Naive B cell (primary cell): ENCODE measurements around the gene CLSTN2. TPM values are rescaled to one million over a fixed set of nuclear protein-coding genes. Genes with fewer than 3 reads are reported as not detected.

Source experiments
- ATAC-seq, 2 donors: fragments of 150-1000 bp; cut with Tn5 transposase; 2 replicates each; pipeline ENCODE4 v1.10.0; 2021; ENCODE audit warnings: low read depth in 2 of 2, mild to moderate bottlenecking in 2 of 2, moderate library complexity in 2 of 2
- DNase-seq: peaks from one replicate; pipeline ENCODE4 v3.0.0; 2022
- H3K27ac Mint-ChIP-seq, 6 donors: one replicate each; pipeline ENCODE4 v1.8.0; 2020 to 2022; ENCODE audit warnings: mild to moderate bottlenecking in 6 of 6, mixed read lengths in 6 of 6, moderate library complexity in 5 of 6, inconsistent platforms in 2 of 6
- H3K27me3 Mint-ChIP-seq, 3 donors: one replicate each; pipeline ENCODE4 v1.8.0; 2021 to 2022; ENCODE audit warnings: mixed read lengths in 3 of 3, mild to moderate bottlenecking in 1 of 3
- H3K36me3 Mint-ChIP-seq, 2 donors: one replicate each; pipeline ENCODE4 v1.8.0; 2020 to 2022; ENCODE audit warnings: mixed read lengths in 2 of 2, inconsistent platforms in 1 of 2, mild to moderate bottlenecking in 1 of 2
- H3K4me1 Mint-ChIP-seq, 3 donors: one replicate each; pipeline ENCODE4 v1.8.0; 2020 to 2022; ENCODE audit warnings: mixed read lengths in 3 of 3, inconsistent platforms in 1 of 3, mild to moderate bottlenecking in 1 of 3, moderate library complexity in 1 of 3
- H3K4me3 Mint-ChIP-seq, 8 donors: one replicate each; pipeline ENCODE4 v1.8.0; 2020 to 2022; ENCODE audit warnings: mild to moderate bottlenecking in 8 of 8, mixed read lengths in 8 of 8, moderate library complexity in 8 of 8, inconsistent platforms in 2 of 8
- H3K9me3 Mint-ChIP-seq, 7 donors: one replicate each; pipeline ENCODE4 v1.8.0; 2020 to 2022; ENCODE audit warnings: mixed read lengths in 7 of 7, mild to moderate bottlenecking in 5 of 7, inconsistent platforms in 2 of 7, moderate library complexity in 1 of 7
- polyA plus RNA-seq, 6 donors: library from polyadenylated mRNA; unstranded; fragments of 300-500 nt; fragmentation: Illumina TruSeq; gene quantifications; one replicate each; pipeline ENCODE4 v1.2.3, GENCODE V29; 2021; ENCODE audit warnings: low read depth in 6 of 6

Gene CLSTN2
- polyA plus RNA-seq, 6 donors from 2014 or later, result not detected

DNA sequence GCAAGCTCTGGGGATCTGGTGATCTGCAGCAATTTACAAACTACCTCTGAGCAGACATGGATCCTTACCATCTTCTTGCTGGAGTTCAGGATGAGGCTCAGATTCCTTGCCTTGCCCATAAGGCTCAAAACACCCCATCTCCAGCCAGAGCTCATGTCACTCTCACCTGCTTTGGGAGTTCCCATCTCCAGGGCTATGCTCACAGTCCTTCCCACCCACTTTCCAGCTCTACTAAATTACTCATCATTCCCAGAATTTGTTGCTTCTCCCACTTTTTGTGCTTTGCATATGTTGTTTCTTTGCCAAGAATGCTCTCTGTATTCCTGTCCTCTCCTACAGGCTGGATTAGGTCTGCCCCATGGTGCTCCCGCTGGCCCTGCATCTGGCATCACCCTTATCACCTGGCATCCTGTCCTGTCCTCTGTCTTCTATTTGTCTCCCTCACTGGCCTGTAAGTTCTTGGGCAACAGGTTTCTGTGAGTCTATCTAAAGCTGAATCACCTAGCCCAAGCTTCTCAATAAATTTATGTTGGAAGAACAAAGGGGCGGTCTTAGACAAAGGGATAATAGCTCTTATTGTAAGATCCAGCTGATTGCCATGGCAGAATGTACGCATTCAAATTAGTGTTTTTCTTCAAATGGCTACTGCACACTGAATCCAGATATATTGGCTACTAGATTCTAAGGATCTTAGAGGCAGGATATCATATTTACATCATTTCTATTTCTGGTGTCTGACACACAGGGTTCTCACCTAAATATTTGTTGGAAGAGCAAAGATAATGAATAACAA is 179.2 kb downstream of the CLSTN2 start:
- Mint-ChIP-seq H3K4me3 (no peak overlapping the region), H3K4me1 (no peaks in the 10 kb centered on the region), H3K9me3 (peaks cover 0 to 2% (median 0%) of the 10 kb centered on the region in 7 donors), H3K36me3 (no peaks in the 10 kb centered on the region), H3K27me3 (peaks cover 0 to 12% (median 5%) of the 10 kb centered on the region in 3 donors), H3K27ac (no peak overlapping the region)
- no peak for DNase-seq
- no peak for ATAC-seq

DNA sequence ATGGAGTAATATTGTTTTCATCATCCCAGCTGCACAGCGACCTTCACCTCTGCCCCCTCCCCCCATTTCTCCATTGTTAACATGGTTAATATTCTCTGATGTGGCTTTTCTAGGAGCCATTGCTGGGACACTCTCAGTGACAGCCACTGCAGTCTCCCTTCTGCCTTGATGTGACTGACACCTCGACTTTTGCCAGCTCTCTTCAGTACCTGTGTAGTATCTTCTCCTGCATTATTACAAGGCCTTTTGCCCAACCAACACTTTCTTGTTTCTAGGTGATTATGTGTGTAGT is 179.8 kb downstream of the CLSTN2 start:
- ATAC-seq, result no peak
- Mint-ChIP-seq H3K36me3 (no peaks in the 10 kb centered on the region), H3K9me3 (peaks cover 0 to 2% (median 0%) of the 10 kb centered on the region in 7 donors)

DNA sequence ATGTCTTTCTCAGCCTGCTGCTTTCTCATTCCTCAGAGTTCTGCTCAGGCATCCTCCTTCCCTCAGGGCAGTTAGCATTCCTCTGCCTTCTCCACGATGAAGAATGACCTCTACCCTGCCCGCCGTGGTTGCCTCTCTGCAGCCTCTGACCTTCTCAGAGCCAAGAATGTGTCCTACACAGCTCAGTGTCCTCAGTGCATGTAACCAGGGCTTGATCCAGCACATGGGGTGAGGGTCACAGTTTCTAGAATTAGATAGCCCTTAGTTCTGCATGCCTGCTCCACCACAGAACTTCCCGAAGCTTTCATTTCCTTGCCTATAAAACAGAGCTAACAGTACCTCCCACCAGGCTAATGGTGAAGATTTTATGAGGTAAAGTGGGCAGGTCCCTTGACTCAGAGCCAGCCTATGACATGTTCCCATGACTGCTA is 182.1 kb downstream of the CLSTN2 start:
- Mint-ChIP-seq H3K27me3 (peaks cover 0 to 7% (median 5%) of the 10 kb centered on the region in 3 donors), H3K9me3 (peaks cover 0 to 2% (median 0%) of the 10 kb centered on the region in 7 donors), H3K4me1 (no peaks in the 10 kb centered on the region), H3K36me3 (no peaks in the 10 kb centered on the region), H3K27ac (no peak overlapping the region), H3K4me3 (no peak overlapping the region)
- DNase-seq (no peak), ATAC-seq (no peak)

More for the DNA sequence above, 179.8 kb downstream of the CLSTN2 start:
- Mint-ChIP-seq H3K4me1 (no peaks in the 10 kb centered on the region), H3K27me3 (peaks cover 0 to 12% (median 5%) of the 10 kb centered on the region in 3 donors), H3K27ac (no peak overlapping the region), H3K4me3 (no peak overlapping the region)
- no peak for DNase-seq

DNA sequence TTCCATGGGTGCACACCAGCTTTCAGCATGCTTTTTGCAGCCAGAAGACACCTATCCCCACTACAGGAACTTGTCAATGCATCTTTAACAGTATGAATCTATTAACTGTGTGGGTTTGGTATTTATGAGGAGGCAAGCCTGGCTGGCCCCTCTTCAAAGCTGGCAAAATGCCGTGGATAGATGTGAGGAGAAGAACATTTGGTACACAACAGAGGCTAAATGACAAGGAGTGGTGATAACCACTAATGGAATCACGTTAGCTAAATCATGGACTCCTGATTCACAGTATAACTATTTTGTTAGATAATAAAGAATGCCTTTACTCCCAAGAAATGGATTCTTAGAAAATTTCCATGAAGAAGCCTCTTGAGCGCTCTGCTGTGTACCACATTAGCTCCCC is 187.2 kb downstream of the CLSTN2 start:
- Mint-ChIP-seq H3K4me1 (no peaks in the 10 kb centered on the region), H3K9me3 (peaks cover 0 to 2% (median 0%) of the 10 kb centered on the region in 7 donors), H3K27ac (no peak overlapping the region), H3K4me3 (no peak overlapping the region), H3K27me3 (peaks cover 0 to 2% (median 0%) of the 10 kb centered on the region in 3 donors), H3K36me3 (no peaks in the 10 kb centered on the region)
- no peak for ATAC-seq
- DNase-seq, result no peak

DNA sequence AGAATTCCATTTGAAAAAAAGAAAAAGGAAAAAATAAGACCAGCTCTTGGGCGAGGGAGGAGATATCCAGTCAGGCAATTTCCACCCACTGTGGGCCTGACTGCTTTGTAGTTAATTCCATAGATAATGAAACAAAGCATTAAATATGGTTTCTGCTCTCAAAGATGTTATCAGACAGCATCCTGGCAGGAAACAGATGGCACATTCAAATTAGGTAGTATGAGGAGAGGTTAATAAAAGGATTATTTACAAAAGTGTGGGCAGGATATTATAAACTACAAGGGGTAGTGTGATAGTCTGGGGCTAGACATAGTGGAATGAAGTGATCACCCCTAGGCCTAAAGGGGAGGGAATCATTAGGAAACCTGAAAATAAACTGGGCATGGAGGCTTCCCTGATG is 193.2 kb downstream of the CLSTN2 start:
- Mint-ChIP-seq H3K4me1 (no peaks in the 10 kb centered on the region), H3K27ac (no peak overlapping the region), H3K36me3 (no peaks in the 10 kb centered on the region), H3K4me3 (no peak overlapping the region), H3K9me3 (no peaks in the 10 kb centered on the region), H3K27me3 (no peaks in the 10 kb centered on the region)
- DNase-seq (no peak), ATAC-seq (no peak)

GRCh38 chr3:140128631-140129030 is 193.6 kb downstream of the CLSTN2 start:
- no peak for DNase-seq

GRCh38 chr3:140129768-140130284 is 194.8 kb downstream of the CLSTN2 start:
- no peaks in the 10 kb centered on the region for H3K4me1 Mint-ChIP-seq
- H3K36me3 Mint-ChIP-seq, result no peaks in the 10 kb centered on the region
- H3K27ac Mint-ChIP-seq, result no peak overlapping the region
- ATAC-seq, result no peak
- H3K9me3 Mint-ChIP-seq, result no peaks in the 10 kb centered on the region
- DNase-seq, result no peak
- no peak overlapping the region for H3K4me3 Mint-ChIP-seq
- peaks cover 0 to 4% (median 0%) of the 10 kb centered on the region in 3 donors for H3K27me3 Mint-ChIP-seq

More at GRCh38 chr3:140128631-140129030, 193.6 kb downstream of the CLSTN2 start:
- no peak for ATAC-seq
- H3K4me3 Mint-ChIP-seq, result no peak overlapping the region
- H3K27me3 Mint-ChIP-seq, result no peaks in the 10 kb centered on the region
- no peaks in the 10 kb centered on the region for H3K4me1 Mint-ChIP-seq
- H3K27ac Mint-ChIP-seq, result no peak overlapping the region
- H3K9me3 Mint-ChIP-seq, result no peaks in the 10 kb centered on the region
- H3K36me3 Mint-ChIP-seq, result no peaks in the 10 kb centered on the region

- H3K27ac Mint-ChIP-seq, result no peak overlapping the region
- no peak for DNase-seq
- peaks cover 0 to 4% (median 0%) of the 10 kb centered on the region in 3 donors for H3K27me3 Mint-ChIP-seq
- H3K9me3 Mint-ChIP-seq, result no peaks in the 10 kb centered on the region
- no peaks in the 10 kb centered on the region for H3K4me1 Mint-ChIP-seq
- no peaks in the 10 kb centered on the region for H3K36me3 Mint-ChIP-seq
- H3K4me3 Mint-ChIP-seq, result no peak overlapping the region
- no peak for ATAC-seq
These were observed 196.9 kb downstream of the CLSTN2 start for GRCh38 chr3:140131895-140132294.

- DNase-seq, result no peak
- Mint-ChIP-seq H3K27me3 (peaks cover 0 to 4% (median 0%) of the 10 kb centered on the region in 3 donors), H3K36me3 (no peaks in the 10 kb centered on the region), H3K4me1 (no peaks in the 10 kb centered on the region), H3K4me3 (no peak overlapping the region), H3K27ac (no peak overlapping the region), H3K9me3 (no peaks in the 10 kb centered on the region)
- no peak for ATAC-seq
These were observed 199.4 kb downstream of the CLSTN2 start for GRCh38 chr3:140134231-140134965.

- ATAC-seq (no peak), DNase-seq (no peak)
- H3K4me3 Mint-ChIP-seq, result no peak overlapping the region
- no peak overlapping the region for H3K27ac Mint-ChIP-seq
- H3K9me3 Mint-ChIP-seq, result peaks cover 0 to 4% (median 0%) of the 10 kb centered on the region in 7 donors
- no peaks in the 10 kb centered on the region for H3K4me1 Mint-ChIP-seq
- peaks cover 0 to 4% (median 0%) of the 10 kb centered on the region in 3 donors for H3K27me3 Mint-ChIP-seq
- no peaks in the 10 kb centered on the region for H3K36me3 Mint-ChIP-seq
These were observed 200.5 kb downstream of the CLSTN2 start for GRCh38 chr3:140135461-140135860.

- Mint-ChIP-seq H3K4me3 (no peak overlapping the region), H3K36me3 (no peaks in the 10 kb centered on the region), H3K9me3 (peaks cover 0 to 4% (median 0%) of the 10 kb centered on the region in 7 donors), H3K4me1 (no peaks in the 10 kb centered on the region), H3K27ac (no peak overlapping the region), H3K27me3 (no peaks in the 10 kb centered on the region)
- no peak for ATAC-seq
- DNase-seq, result no peak
These were observed 208.5 kb downstream of the CLSTN2 start for GRCh38 chr3:140143367-140144069.

- no peaks in the 10 kb centered on the region for H3K36me3 Mint-ChIP-seq
- H3K27me3 Mint-ChIP-seq, result no peaks in the 10 kb centered on the region
- no peak overlapping the region for H3K4me3 Mint-ChIP-seq
- no peaks in the 10 kb centered on the region for H3K4me1 Mint-ChIP-seq
- no peaks in the 10 kb centered on the region for H3K9me3 Mint-ChIP-seq
- DNase-seq (no peak), ATAC-seq (no peak)
- no peak overlapping the region for H3K27ac Mint-ChIP-seq
These were observed 210.5 kb downstream of the CLSTN2 start for GRCh38 chr3:140145528-140145927.

- Mint-ChIP-seq H3K4me1 (no peaks in the 10 kb centered on the region), H3K4me3 (no peak overlapping the region), H3K36me3 (no peaks in the 10 kb centered on the region), H3K27ac (no peak overlapping the region), H3K9me3 (peaks cover 0 to 4% (median 0%) of the 10 kb centered on the region in 7 donors), H3K27me3 (no peaks in the 10 kb centered on the region)
- no peak for DNase-seq
- ATAC-seq, result no peak
These were observed 211.7 kb downstream of the CLSTN2 start for GRCh38 chr3:140146668-140147067.
